GM23338 (cell line): ENCODE measurements around the gene ZFHX3. TPM values are rescaled to one million over a fixed set of nuclear protein-coding genes. Genes with fewer than 3 reads are reported as not detected.

Experiments used
- ATAC-seq: fragments of 200-7000 bp; cut with Tn5 transposase; 3 replicates; pipeline ENCODE4 v1.9.1; 2020
- DNase-seq: peaks from one replicate; pipeline ENCODE4 v3.0.0-alpha.2; 2015; ENCODE audit warnings: low spot score
- H2AFZ ChIP-seq: fragments of 200-600 bp; sonication (generic); 2 replicates; pipeline ENCODE4 v1.8.0; 2016; ENCODE audit warnings: antibody characterized with exemption, mild to moderate bottlenecking, moderate library complexity
- H3F3A ChIP-seq: fragments of 200-600 bp; sonication (generic); replicated peaks from 2 replicates; pipeline ENCODE4 v1.8.0; 2017; ENCODE audit warnings: antibody characterized with exemption, mixed run types, low read depth
- H3K27ac ChIP-seq: fragments of 200-600 bp; sonication (generic); 2 replicates; pipeline ENCODE4 v1.6.1; 2016; ENCODE audit warnings: low read depth
- H3K27me3 ChIP-seq: fragments of 200-600 bp; sonication (generic); 2 replicates; pipeline ENCODE4 v1.8.0; 2016; ENCODE audit warnings: mild to moderate bottlenecking, mixed run types, moderate library complexity; ENCODE audit not compliant: insufficient read depth
- H3K36me3 ChIP-seq: fragments of 200-600 bp; sonication (generic); 2 replicates; pipeline ENCODE4 v1.8.0; 2016; ENCODE audit warnings: mild to moderate bottlenecking; ENCODE audit not compliant: insufficient read depth
- H3K4me1 ChIP-seq: fragments of 200-600 bp; sonication (generic); 2 replicates; pipeline ENCODE4 v1.8.0; 2016; ENCODE audit warnings: mild to moderate bottlenecking, moderate library complexity; ENCODE audit not compliant: insufficient read depth
- H3K4me2 ChIP-seq: fragments of 200-600 bp; sonication (generic); 2 replicates; pipeline ENCODE4 v1.7.1; 2017; ENCODE audit warnings: mixed run types
- H3K4me3 ChIP-seq: fragments of 200-600 bp; sonication (generic); 2 replicates; pipeline ENCODE4 v1.6.1; 2016; ENCODE audit warnings: mixed run types
- H3K79me2 ChIP-seq: fragments of 200-600 bp; sonication (generic); replicated peaks from 2 replicates; pipeline ENCODE4 v1.8.0; 2017; ENCODE audit warnings: mild to moderate bottlenecking; ENCODE audit not compliant: insufficient read depth
- H3K9me2 ChIP-seq: fragments of 200-600 bp; sonication (generic); 2 replicates; pipeline ENCODE4 v1.8.0; 2017; ENCODE audit not compliant: insufficient read depth
- H4K20me1 ChIP-seq: fragments of 200-600 bp; sonication (generic); replicated peaks from 2 replicates; pipeline ENCODE4 v1.8.0; 2017; ENCODE audit warnings: mild to moderate bottlenecking; ENCODE audit not compliant: insufficient read depth
- H3K27ac Mint-ChIP-seq: 2 replicates; pipeline ENCODE4 v1.8.0; 2020; ENCODE audit warnings: inconsistent platforms, mild to moderate bottlenecking, moderate library complexity, mixed read lengths
- H3K27me3 Mint-ChIP-seq: 3 replicates; pipeline ENCODE4 v1.8.0; 2022; ENCODE audit warnings: low read depth, mild to moderate bottlenecking, moderate library complexity, mixed read lengths, inconsistent platforms; ENCODE audit not compliant: insufficient read depth, poor library complexity
- H3K36me3 Mint-ChIP-seq: 3 replicates; pipeline ENCODE4 v1.8.0; 2021; ENCODE audit warnings: low read depth, mild to moderate bottlenecking, inconsistent platforms, moderate library complexity, mixed read lengths
- H3K4me1 Mint-ChIP-seq: 3 replicates; pipeline ENCODE4 v1.8.0; 2020; ENCODE audit warnings: mild to moderate bottlenecking, inconsistent platforms, mixed read lengths
- H3K4me3 Mint-ChIP-seq: 3 replicates; pipeline ENCODE4 v1.8.0; 2021; ENCODE audit warnings: moderate library complexity, mild to moderate bottlenecking, inconsistent platforms, mixed read lengths
- H3K9me3 Mint-ChIP-seq: 3 replicates; pipeline ENCODE4 v1.8.0; 2020; ENCODE audit warnings: moderate library complexity, mild to moderate bottlenecking, inconsistent platforms, mixed read lengths
- CREB1 ChIP-seq: fragments of 250-450 bp; sonication (Bioruptor Pico); IDR thresholded peaks from 2 replicates; pipeline ENCODE4 v1.5.0; 2020; ENCODE audit warnings: low read depth, mild to moderate bottlenecking, moderate library complexity
- NANOG ChIP-seq: IDR thresholded peaks from 2 replicates; pipeline ENCODE4 v1.6.1; 2016; ENCODE audit warnings: antibody characterized with exemption, borderline replicate concordance
- ZNF331 ChIP-seq: fragments of 250-450 bp; sonication (Bioruptor Pico); IDR thresholded peaks from 2 replicates; pipeline ENCODE4 v1.5.0; 2020; ENCODE audit warnings: low read depth, mild to moderate bottlenecking, moderate library complexity
- long read RNA-seq: library from polyadenylated mRNA; unstranded; transcript quantifications from one replicate; pipeline ENCODE4 v2.0.0, GENCODE V29; 2020; ENCODE audit not compliant: unreplicated experiment
- polyA plus RNA-seq: library from polyadenylated mRNA; unstranded; fragments of >200 nt; fragmentation: Nextera tagmentation; extraction: Ambion mirVana; gene quantifications from 2 replicates; pipeline ENCODE4 v1.2.1, GENCODE V29; 2016
- total RNA-seq: library from RNA; depleted of rRNA; stranded (reverse); fragments of >200 nt; shearing (Covaris generic); gene quantifications from 2 replicates; pipeline ENCODE4 v1.2.3, GENCODE V29; 2014; rRNA removed
- TF ChIP-seq, protein P1 (sequence below), 2 experiments: fragments of 200-600 bp in 1 of 2; sonication (generic) in 1 of 2; conservative IDR thresholded peaks; 2 replicates each; pipeline versions ENCODE4 v1.5.1 to v1.6.1; 2016 to 2017; ENCODE audit warnings: antibody characterized with exemption in 2 of 2, low read depth in 2 of 2, mild to moderate bottlenecking in 2 of 2, moderate library complexity in 1 of 2
- TF ChIP-seq, protein P2 (sequence below): fragments of 250-450 bp; sonication (Bioruptor Pico); IDR thresholded peaks from 2 replicates; pipeline ENCODE4 v1.5.0; 2020; ENCODE audit warnings: mild to moderate bottlenecking, moderate library complexity

ZFHX3 gene, protein sequence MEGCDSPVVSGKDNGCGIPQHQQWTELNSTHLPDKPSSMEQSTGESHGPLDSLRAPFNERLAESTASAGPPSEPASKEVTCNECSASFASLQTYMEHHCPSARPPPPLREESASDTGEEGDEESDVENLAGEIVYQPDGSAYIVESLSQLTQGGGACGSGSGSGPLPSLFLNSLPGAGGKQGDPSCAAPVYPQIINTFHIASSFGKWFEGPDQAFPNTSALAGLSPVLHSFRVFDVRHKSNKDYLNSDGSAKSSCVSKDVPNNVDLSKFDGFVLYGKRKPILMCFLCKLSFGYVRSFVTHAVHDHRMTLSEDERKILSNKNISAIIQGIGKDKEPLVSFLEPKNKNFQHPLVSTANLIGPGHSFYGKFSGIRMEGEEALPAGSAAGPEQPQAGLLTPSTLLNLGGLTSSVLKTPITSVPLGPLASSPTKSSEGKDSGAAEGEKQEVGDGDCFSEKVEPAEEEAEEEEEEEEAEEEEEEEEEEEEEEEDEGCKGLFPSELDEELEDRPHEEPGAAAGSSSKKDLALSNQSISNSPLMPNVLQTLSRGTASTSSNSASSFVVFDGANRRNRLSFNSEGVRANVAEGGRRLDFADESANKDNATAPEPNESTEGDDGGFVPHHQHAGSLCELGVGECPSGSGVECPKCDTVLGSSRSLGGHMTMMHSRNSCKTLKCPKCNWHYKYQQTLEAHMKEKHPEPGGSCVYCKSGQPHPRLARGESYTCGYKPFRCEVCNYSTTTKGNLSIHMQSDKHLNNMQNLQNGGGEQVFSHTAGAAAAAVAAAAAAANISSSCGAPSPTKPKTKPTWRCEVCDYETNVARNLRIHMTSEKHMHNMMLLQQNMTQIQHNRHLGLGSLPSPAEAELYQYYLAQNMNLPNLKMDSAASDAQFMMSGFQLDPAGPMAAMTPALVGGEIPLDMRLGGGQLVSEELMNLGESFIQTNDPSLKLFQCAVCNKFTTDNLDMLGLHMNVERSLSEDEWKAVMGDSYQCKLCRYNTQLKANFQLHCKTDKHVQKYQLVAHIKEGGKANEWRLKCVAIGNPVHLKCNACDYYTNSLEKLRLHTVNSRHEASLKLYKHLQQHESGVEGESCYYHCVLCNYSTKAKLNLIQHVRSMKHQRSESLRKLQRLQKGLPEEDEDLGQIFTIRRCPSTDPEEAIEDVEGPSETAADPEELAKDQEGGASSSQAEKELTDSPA (N-terminal part only)
- total RNA-seq (0.74 and 1.0 TPM in 2 replicates), polyA plus RNA-seq (1.3 and 1.5 TPM in 2 replicates)
- long read RNA-seq, partial matches to known transcripts = 0 of 1 reads
- long read RNA-seq, other reads (novel, unspliced or antisense) = 1 of 1 reads

DNA sequence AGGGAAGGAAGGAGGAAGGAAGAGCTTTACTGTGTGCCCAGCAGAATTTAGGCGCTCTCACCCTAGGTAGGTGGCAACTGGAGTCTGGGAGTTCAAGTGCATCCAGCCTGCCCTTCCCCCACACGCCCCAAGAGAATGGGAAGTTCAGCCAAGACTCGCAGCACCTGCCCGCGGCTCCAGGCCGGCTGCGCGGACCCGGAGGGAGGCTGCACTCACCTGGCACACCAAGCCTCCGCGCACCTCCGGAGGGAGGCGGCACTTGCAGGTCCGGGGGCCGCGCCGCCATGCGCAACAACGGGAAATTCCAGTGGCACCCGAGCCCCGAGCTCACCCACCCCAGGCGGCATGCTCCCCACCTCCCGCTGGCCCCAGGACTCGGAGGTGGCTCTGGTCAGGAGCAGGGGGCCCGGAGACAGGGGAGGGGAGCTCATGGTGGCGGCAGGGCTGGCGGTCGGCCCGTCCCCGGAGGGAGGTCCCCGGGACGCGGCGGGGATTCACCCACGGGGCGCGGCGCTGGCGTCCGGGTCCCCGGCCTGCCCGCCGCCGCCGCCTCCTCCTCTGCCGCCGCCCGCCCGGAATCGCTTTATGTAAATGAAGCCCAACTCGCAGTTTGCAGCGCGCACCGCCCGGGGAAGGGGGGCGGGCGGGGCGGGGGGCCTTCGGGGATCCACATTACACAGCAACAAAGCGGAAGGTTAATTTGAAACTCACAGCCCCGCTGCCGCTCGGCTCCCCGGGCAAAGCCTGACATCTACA lies at the start of gene ZFHX3:
TSS of gene ZFHX3 (minus strand) at position 593 of the 756 bp plus-strand sequence. CDS start 87,983 bp downstream, outside the sequence.
- Histone ChIP-seq H3F3A (peaks cover 28% of the 10 kb centered on the region), H3K4me3 (peak within 1 kb of the TSS; percentile 68), H3K36me3 (no peaks in the 10 kb centered on the region), H2AFZ (peak within 1 kb of the TSS; percentile 45; the same call in 1 of the 2 replicates), H3K27me3 (peaks cover 93% of the 10 kb centered on the region), H3K27ac (no peak within 1 kb of the TSS), H4K20me1 (peaks cover 41% of the 10 kb centered on the region), H3K9me2 (no peaks in the 10 kb centered on the region), H3K4me1 (peaks cover 88% of the 10 kb centered on the region), H3K79me2 (no peaks in the 10 kb centered on the region), H3K4me2 (peak within 1 kb of the TSS; percentile 81)
- TF ChIP-seq, protein P1, sequence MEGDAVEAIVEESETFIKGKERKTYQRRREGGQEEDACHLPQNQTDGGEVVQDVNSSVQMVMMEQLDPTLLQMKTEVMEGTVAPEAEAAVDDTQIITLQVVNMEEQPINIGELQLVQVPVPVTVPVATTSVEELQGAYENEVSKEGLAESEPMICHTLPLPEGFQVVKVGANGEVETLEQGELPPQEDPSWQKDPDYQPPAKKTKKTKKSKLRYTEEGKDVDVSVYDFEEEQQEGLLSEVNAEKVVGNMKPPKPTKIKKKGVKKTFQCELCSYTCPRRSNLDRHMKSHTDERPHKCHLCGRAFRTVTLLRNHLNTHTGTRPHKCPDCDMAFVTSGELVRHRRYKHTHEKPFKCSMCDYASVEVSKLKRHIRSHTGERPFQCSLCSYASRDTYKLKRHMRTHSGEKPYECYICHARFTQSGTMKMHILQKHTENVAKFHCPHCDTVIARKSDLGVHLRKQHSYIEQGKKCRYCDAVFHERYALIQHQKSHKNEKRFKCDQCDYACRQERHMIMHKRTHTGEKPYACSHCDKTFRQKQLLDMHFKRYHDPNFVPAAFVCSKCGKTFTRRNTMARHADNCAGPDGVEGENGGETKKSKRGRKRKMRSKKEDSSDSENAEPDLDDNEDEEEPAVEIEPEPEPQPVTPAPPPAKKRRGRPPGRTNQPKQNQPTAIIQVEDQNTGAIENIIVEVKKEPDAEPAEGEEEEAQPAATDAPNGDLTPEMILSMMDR (conservative IDR thresholded peaks at IDR 0.05; ENCODE audit: low read depth in 2 of 2) = peak in 1 of 2 experiments; percentile 30; a peak in 2 of 4 replicates
- TF ChIP-seq ZNF331 (CRISPR knock-in tag) = no peak
- H3K4me3 Mint-ChIP-seq = peak within 1 kb of the TSS; percentile 64
- peak; percentile 64 for ATAC-seq
- no peaks in the 10 kb centered on the region for H3K9me3 Mint-ChIP-seq
- H3K27me3 Mint-ChIP-seq = peaks cover 49% of the 10 kb centered on the region
- H3K4me1 Mint-ChIP-seq = peaks cover 51% of the 10 kb centered on the region
- H3K27ac Mint-ChIP-seq = no peak within 1 kb of the TSS
- peak; percentile 87 for DNase-seq
- no peaks in the 10 kb centered on the region for H3K36me3 Mint-ChIP-seq

DNA sequence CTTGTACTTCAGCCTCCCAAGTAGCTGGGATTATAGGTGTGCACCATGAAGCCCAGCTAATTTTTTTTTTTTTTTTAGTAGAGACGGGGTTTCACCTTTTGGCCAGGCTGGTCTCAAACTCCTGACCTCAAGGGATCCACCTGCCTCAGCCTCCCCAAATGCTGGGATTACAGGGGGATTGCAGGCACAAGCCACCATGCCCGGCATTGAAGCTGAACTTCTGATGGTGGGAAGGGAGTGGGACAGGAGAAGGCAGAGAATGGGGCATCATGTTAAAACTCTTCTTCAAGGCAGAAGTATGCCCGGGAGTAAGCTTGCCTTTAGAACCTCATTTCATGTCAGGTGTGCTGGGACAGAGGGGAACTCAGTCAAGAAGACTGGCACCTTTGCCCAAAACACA lies 48.6 kb upstream of the ZFHX3 start:
- no peak overlapping the region for H3K4me3 ChIP-seq
- Mint-ChIP-seq H3K36me3 (no peaks in the 10 kb centered on the region), H3K4me3 (no peak overlapping the region), H3K4me1 (0 out of 3 replicates have a peak, but pooled peaks cover 2% of the 10 kb centered on the region), H3K9me3 (no peaks in the 10 kb centered on the region), H3K27me3 (peaks cover 3% of the 10 kb centered on the region), H3K27ac (no peak overlapping the region)
- no peaks in the 10 kb centered on the region for H3K36me3 ChIP-seq
- H3K4me2 ChIP-seq = no peak overlapping the region
- H4K20me1 ChIP-seq = no peaks in the 10 kb centered on the region
- no peaks in the 10 kb centered on the region for H3K27me3 ChIP-seq
- H2AFZ ChIP-seq = no peak overlapping the region
- H3K27ac ChIP-seq = no peak overlapping the region
- no peaks in the 10 kb centered on the region for H3K79me2 ChIP-seq
- H3F3A ChIP-seq = no peaks in the 10 kb centered on the region
- H3K4me1 ChIP-seq = no peaks in the 10 kb centered on the region
- H3K9me2 ChIP-seq = no peaks in the 10 kb centered on the region
- DNase-seq (no peak), ATAC-seq (no peak)
- TF ChIP-seq NANOG (no peak), CREB1 (CRISPR knock-in tag) (no peak), ZNF331 (CRISPR knock-in tag) (no peak)
- TF ChIP-seq, protein P2, sequence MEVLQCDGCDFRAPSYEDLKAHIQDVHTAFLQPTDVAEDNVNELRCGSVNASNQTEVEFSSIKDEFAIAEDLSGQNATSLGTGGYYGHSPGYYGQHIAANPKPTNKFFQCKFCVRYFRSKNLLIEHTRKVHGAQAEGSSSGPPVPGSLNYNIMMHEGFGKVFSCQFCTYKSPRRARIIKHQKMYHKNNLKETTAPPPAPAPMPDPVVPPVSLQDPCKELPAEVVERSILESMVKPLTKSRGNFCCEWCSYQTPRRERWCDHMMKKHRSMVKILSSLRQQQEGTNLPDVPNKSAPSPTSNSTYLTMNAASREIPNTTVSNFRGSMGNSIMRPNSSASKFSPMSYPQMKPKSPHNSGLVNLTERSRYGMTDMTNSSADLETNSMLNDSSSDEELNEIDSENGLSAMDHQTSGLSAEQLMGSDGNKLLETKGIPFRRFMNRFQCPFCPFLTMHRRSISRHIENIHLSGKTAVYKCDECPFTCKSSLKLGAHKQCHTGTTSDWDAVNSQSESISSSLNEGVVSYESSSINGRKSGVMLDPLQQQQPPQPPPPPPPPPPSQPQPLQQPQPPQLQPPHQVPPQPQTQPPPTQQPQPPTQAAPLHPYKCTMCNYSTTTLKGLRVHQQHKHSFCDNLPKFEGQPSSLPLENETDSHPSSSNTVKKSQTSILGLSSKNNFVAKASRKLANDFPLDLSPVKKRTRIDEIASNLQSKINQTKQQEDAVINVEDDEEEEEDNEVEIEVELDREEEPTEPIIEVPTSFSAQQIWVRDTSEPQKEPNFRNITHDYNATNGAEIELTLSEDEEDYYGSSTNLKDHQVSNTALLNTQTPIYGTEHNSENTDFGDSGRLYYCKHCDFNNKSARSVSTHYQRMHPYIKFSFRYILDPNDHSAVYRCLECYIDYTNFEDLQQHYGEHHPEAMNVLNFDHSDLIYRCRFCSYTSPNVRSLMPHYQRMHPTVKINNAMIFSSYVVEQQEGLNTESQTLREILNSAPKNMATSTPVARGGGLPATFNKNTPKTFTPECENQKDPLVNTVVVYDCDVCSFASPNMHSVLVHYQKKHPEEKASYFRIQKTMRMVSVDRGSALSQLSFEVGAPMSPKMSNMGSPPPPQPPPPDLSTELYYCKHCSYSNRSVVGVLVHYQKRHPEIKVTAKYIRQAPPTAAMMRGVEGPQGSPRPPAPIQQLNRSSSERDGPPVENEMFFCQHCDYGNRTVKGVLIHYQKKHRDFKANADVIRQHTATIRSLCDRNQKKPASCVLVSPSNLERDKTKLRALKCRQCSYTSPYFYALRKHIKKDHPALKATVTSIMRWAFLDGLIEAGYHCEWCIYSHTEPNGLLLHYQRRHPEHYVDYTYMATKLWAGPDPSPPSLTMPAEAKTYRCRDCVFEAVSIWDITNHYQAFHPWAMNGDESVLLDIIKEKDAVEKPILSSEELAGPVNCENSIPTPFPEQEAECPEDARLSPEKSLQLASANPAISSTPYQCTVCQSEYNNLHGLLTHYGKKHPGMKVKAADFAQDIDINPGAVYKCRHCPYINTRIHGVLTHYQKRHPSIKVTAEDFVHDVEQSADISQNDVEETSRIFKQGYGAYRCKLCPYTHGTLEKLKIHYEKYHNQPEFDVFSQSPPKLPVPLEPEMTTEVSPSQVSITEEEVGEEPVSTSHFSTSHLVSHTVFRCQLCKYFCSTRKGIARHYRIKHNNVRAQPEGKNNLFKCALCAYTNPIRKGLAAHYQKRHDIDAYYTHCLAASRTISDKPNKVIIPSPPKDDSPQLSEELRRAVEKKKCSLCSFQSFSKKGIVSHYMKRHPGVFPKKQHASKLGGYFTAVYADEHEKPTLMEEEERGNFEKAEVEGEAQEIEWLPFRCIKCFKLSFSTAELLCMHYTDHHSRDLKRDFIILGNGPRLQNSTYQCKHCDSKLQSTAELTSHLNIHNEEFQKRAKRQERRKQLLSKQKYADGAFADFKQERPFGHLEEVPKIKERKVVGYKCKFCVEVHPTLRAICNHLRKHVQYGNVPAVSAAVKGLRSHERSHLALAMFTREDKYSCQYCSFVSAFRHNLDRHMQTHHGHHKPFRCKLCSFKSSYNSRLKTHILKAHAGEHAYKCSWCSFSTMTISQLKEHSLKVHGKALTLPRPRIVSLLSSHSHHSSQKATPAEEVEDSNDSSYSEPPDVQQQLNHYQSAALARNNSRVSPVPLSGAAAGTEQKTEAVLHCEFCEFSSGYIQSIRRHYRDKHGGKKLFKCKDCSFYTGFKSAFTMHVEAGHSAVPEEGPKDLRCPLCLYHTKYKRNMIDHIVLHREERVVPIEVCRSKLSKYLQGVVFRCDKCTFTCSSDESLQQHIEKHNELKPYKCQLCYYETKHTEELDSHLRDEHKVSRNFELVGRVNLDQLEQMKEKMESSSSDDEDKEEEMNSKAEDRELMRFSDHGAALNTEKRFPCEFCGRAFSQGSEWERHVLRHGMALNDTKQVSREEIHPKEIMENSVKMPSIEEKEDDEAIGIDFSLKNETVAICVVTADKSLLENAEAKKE (CRISPR knock-in tag) = no peak
